Loucy (cell line): ENCODE measurements around the gene TMSB10.

Experiments
- EZH2phosphoT487 ChIP-seq: fragments of 200-600 bp; IDR thresholded peaks from 2 replicates; pipeline ENCODE4 v1.6.1; 2018; ENCODE audit warnings: antibody characterized with exemption, mild to moderate bottlenecking, moderate library complexity, borderline replicate concordance
- TF ChIP-seq, protein P1 (sequence below): fragments of 200-600 bp; sonication (generic); conservative IDR thresholded peaks from 2 replicates; pipeline ENCODE4 v1.5.1; 2014; ENCODE audit warnings: mild to moderate bottlenecking, antibody characterized with exemption, low read length

DNA sequence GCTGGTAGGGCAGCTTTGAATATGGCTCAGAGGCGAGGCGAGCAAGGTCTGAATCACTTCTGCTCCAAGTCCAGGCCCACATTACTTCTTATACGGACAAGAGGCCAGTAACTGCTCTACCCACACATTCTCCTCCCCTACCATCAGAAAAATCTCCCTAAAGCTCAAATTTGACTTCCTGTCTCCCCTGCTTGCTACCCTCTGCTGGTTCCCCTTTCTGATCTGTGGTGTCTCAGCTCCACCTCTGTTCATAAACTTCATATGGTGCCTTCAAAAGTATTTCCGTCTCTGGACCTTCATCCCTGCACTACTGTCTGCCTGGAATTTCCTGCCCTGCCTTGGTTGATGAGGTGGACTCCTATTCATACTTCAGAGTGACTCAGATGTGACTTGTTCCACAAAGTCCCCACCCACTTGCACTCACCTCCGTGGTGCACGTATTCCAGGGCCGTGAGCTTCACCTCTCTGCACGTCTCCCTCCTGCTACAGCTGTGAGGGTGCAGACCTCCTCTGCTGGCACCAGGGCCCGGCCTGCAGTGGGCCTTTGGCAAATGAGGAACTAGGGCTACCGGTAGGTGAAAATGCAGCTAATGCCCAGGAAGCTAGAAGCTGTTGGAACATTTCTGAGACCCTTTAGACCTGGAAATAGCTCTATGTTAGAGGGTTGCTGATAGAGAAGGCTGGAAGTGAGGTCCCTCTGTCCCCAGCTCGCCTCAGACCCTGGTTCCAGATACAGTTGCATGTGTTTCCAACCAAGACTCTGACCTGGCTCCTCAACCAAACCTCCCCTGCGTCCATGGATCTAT, 41.0 kb downstream of the TMSB10 start:
- TF ChIP-seq, protein P1, sequence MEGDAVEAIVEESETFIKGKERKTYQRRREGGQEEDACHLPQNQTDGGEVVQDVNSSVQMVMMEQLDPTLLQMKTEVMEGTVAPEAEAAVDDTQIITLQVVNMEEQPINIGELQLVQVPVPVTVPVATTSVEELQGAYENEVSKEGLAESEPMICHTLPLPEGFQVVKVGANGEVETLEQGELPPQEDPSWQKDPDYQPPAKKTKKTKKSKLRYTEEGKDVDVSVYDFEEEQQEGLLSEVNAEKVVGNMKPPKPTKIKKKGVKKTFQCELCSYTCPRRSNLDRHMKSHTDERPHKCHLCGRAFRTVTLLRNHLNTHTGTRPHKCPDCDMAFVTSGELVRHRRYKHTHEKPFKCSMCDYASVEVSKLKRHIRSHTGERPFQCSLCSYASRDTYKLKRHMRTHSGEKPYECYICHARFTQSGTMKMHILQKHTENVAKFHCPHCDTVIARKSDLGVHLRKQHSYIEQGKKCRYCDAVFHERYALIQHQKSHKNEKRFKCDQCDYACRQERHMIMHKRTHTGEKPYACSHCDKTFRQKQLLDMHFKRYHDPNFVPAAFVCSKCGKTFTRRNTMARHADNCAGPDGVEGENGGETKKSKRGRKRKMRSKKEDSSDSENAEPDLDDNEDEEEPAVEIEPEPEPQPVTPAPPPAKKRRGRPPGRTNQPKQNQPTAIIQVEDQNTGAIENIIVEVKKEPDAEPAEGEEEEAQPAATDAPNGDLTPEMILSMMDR: no peak
- TF ChIP-seq EZH2phosphoT487: no peak
